ENCODE results near the gene CSTF3.
"Not testable (repeated sequence)": the region's sequence is repeated elsewhere in the genome, so short reads cannot be mapped to it uniquely, and the experiment has no call there.

Gene CSTF3

GRCh38 chr11:33072465-33072864 is 88.8 kb downstream of the CSTF3 start:
- DNase-seq: no peak

DNA sequence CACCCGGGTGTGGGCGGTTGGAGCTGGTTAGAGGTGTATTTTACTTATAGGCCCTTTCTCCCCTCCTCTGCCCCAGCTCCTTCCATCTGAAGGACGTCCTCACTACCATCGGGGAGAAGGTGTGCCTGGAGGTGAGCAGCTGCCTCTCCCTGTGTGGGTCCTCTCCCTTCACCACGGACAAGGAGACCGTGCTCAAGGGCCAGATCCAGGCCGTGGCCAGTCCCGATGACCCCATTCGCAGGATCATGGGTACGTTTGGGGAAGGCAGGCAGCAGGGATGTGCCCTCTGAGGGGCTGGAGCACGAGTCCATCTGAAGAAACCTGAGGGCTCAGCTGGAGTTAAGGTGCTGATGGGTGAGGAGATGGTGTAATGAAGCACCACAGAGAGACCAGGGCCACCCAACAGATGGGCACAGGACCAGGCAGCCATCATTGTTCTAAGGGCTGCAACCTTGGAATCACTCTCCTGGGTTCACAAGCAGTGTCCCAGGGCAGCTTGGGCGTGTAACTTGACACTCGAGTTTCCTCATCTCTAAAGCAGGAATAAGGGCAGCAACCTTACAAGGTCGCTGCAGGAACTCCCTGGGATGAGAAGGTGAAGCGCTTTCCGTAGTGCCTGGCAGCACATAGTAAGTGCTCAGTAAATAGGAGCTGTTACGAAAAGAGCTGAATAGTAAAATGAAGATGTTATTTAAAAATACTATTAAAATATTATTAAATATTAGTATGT is 92.5 kb downstream of the CSTF3 start:
- DNase-seq: no peak

DNA sequence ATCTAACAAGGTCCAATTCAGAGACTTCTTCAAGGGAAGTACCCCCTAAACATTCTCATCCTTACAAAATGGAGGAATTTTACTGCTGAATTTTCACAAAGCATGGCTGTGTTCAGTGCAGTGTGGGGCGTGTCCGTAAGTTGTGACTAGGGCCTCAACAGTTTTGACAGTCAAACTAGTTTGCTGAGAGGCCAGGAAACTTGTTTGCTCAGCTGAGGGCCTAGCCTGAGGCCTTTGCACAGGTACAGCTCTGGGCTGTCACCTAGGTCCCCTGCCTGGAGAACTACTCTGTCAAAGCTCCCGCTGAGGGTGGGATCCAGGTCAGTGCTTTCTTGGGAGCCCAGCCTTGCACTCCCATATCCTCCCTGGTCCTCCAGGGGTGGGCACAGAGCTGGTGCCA is 94.0 kb downstream of the CSTF3 start:
- no peak for DNase-seq

DNA sequence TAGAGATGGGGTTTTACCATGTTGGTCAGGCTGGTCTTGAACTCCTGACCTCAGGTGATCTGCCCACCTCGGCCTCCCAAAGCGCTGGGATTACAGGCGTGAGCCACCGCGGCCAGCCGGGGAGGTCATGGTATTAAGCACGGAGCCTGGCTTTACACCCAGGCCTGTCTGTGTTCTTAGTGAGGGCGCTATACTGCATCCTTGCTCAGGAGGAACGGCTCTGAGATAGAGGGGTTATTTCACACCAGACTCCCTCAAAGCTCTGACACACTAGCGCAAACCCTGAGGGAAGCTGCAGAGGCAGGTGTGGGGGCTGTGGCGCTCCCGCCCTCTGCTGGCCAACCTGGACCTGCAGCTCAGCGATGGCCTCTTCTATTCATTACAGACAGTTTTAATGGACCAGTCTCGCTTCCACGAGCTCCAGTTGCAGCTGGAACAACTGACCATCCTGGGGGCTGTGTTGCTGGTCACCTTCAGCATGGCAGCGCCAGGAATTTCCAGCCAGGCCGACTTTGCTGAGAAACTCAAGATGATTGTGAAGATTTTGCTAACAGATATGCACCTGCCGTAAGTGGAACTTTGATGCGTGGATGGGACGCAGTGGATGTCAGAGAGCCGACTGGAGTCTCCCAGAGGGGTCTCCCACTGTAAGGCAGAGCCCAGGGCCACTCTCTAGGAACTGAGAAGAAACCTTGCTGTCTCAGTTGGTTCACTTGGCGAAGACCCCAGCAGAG is 95.7 kb downstream of the CSTF3 start:
- DNase-seq: peak; percentile 83

DNA sequence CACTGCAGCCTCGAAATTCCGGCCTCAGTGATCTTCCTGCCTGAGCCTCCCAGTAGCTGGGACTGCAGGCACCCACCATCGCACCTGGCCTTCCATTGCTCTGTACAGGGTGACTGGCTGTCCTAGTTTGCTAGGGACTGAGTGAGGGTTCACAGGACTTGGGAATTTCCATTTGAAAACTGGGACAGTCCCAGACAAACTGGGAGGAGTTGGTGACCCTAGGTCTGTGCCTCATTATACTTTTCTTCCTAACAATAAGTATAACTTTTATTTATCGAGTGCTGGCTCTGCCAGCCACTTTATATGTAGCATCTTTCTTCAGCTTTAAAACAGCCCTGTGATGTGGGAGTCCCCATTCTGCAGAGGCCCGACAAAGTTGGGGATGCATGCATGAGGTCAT is 96.4 kb downstream of the CSTF3 start:
- DNase-seq: no peak

DNA sequence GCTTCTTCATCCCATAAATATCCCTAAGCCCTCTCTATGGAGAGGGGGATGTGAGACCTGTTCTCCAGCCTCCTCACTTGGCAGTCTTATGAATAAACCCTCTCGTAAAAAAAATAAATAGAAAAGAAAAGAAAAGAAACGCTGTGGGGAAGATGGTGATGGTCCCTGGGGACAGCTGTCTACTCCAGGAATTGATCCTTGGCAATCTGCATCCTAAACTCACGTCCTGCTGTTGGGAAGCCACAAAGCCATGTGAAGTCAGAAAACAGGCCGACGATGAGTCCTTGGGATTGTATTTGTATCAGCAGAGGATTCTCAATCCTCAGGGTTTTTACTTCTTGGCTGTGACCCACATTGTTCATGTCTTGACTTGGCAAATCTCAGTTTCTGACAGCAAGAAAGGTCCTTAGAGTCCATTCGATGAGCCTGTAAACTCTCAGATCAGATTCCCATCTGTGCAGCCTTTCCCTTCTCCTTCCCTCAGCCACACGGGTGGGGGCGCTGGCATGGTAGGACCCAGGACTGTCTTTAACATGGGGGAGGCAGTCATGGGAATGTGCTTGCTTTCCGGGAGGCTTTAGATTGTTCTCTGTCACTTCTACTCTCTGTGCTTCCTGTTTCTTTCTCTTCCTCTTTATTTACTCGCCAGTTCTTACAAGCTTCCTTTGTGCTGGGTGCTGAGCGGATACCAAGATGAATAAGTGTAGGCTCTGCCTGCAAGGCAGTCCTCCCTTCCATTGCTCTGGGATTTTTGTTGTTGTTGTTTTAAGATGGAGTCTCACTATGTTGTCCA is 97.1 kb downstream of the CSTF3 start:
- no peak for DNase-seq

GRCh38 chr11:33063326-33063881 is 97.9 kb downstream of the CSTF3 start:
- DNase-seq: no peak

GRCh38 chr11:33062137-33062536 is 99.1 kb downstream of the CSTF3 start:
- no peak for DNase-seq

GRCh38 chr11:33060271-33060670 is 101.0 kb downstream of the CSTF3 start:
- DNase-seq: no peak

DNA sequence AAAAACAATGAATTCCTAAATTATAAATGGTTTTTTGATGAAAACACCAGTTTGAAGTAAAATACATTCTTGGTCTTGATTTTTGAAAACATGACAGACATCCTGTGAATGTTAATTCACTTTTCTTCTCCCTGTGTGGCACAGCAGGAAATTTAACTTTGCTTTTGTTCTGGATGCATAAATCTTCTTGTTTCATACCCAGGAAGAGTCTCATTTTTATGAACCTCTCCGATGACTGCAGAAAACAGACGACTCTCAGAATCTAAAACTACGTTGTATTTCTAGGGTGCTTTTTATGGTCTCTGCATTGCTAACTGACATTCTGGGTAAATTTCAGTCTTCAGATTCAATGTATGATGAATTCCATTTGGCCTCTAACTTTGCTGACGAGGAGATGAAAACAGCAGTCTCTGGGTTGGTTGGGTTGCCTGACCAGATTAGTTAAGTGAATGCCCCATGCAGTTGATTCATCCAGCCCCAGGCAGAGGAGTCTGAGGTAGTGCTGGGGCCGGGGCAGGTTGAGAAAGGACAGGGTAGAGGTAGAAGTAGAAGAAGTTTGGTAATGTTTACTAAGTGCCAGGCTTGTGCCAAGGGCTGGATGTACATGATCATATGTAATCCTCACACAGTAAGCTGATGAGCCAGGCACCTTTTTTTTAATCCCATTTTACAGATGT is 101.8 kb downstream of the CSTF3 start:
- no peak for DNase-seq

DNA sequence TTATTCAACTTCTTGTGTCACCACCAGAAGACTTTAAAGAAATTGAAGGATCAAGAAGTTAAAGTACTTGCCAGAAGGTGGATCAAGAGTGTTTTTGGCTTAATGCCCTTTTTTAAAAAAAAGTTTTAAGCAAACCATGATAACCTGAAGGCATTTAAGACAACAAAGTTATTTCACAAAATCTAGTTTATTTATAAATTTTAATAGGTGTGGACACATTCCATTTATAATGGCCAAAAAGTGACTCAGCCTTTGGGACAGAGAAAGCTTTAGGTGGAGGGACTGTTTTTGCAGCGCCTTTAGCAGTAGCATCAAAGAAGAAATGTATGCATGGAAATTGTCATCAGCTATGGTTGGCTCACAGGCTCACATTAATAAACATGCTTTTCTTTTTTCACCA is 104.0 kb downstream of the CSTF3 start:
- DNase-seq: no peak

DNA sequence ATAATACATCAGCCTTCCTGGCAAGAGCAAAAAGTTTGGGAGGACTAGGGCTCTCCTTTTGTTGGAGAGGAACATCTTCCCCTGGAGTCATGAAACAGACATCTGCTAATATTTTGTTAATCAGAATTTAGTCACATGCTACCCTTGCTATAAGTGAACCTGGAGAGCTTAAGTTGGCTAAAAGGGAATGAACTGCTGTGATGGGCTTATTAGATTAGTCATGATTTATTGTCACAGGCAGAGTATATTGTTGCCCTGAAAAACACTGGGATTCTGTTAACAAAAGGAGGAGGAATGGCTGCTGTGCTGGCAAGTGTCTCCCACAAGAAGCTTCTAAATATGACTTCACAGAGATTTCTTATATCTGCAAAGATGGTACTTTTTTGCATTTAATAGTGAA is 105.9 kb downstream of the CSTF3 start:
- no peak for DNase-seq

DNA sequence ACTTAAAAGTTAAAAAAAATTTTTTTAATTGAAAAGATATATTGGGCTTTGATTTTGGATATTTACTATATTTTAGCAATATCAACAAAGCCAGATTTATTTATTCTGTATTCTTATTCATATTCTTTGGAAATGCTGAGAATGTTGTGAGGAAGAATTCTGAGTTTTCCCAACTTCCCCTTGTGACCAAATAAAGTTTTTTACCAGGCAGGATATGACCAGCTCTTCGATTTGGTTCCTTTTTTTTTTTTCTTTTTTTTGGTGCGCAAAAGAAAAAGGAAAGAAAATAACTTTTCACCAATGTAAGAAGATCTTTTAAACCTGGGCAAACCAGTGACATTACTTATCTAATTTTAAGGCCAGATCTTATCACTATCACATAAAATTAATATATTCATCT is 109.0 kb downstream of the CSTF3 start:
- DNase-seq: no peak

DNA sequence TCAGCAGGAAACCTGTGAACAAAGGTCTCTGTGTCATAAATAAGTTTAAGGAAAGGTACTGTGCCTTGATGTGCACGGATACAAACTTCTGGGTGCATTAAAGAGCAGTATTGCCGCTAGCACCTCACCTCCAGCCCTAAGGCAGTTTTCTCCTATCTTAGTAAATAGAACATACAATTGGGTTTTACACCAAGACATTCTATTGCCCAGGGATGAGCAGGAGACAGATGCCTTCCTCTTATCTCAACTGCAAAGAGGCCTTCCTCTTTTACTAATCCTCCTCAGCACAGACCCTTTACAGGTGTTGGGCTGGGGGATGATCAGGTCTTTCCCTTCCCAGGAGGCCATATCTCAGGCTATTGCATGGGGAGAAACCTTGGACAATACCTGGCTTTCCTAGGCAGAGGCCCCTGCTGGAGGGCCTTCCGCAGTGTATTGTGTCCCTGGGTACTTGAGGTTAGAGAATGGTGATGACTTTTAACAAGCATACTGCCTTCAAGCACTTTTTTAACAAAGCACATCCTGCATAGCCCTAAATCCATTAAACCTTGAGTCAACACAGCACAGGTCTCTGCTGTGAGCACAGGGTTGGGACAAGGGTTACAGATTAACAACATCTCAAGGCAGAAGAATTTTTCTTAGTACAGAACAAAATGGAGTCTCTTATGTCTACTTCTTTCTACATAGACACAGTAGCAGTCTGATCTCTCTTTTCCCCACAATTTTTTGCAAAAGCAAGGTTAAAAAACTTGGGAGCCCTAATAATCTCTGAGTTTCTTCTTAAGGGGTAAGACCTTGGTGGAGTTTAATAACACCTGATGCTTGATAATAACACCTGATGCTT is 111.5 kb downstream of the CSTF3 start:
- not testable (repeated sequence) for DNase-seq

GRCh38 chr11:33048701-33049100 is 112.6 kb downstream of the CSTF3 start:
- not testable (repeated sequence) for DNase-seq

- no peak for DNase-seq
Measured at GRCh38 chr11:33045551-33046255, 115.6 kb downstream of the CSTF3 start.

- DNase-seq: no peak
Measured at GRCh38 chr11:33044285-33044756, 117.0 kb downstream of the CSTF3 start.

GRCh38 chr11:33043221-33043830 is 118.0 kb downstream of the CSTF3 start:
- no peak for DNase-seq

- DNase-seq: no peak
Measured at GRCh38 chr11:33040862-33041453, 120.3 kb downstream of the CSTF3 start.

Measured in activated CD4-positive, alpha-beta T cell treated with anti-CD3 and anti-CD28 coated beads for 48 hours (primary cell).